GM12892 (cell line): ENCODE results near the gene TMEM9.

ENCODE experiments used
- DNase-seq: peaks from one replicate; pipeline ENCODE4 v3.0.0; 2011; ENCODE audit not compliant: insufficient read length
- FAIRE-seq: peaks from 2 replicates; lab custom pipeline; 2011; peaks lifted over from hg19 to GRCh38; lab: Jason Lieb, UNC
- POLR2A ChIP-seq: IDR thresholded peaks from 2 replicates; pipeline ENCODE4 v1.6.1; 2011; ENCODE audit warnings: low read depth, low read length, control low read depth
- POLR2AphosphoS5 ChIP-seq: IDR thresholded peaks from 2 replicates; pipeline ENCODE4 v1.6.1; 2011; ENCODE audit warnings: low read depth, low read length, control low read depth
- TAF1 ChIP-seq: IDR thresholded peaks from 2 replicates; pipeline ENCODE4 v1.6.1; 2011; ENCODE audit warnings: low read depth, mild to moderate bottlenecking, control low read depth, low read length, borderline replicate concordance

TMEM9 gene

GRCh38 chr1:201155354-201155753 lies 1.1 kb upstream of the TMEM9 start:
- no peak for TF ChIP-seq TAF1
- no peak for DNase-seq
- FAIRE-seq: no peak

GRCh38 chr1:201153474-201154388 lies 543 bp downstream of the TMEM9 start:
- TF ChIP-seq POLR2A: no peak; the same call in 1 of the 2 replicates
- TF ChIP-seq TAF1: no peak
- no peak for TF ChIP-seq POLR2AphosphoS5
- FAIRE-seq (no peak), DNase-seq (peak; percentile 83)

DNA sequence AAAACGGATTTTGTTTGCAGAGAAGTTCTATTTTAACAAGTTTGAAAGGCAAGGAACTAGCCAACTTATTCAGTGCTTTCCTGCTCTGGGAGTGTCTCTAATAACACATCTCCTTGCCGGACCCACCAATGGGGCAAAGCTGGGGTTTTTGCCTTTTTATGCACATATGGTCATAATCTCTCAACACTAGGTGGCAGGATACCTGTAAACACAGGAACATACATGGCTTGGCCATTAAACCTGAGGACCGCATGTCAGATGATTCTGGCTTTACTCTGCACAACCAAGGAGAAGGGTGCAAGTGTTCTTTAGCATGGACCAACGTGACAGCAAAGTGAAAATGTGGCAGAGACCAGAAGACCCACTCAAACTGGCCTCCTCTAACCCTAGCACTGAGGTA lies 4.9 kb downstream of the TMEM9 start:
- TF ChIP-seq TAF1 (no peak), POLR2AphosphoS5 (no peak), POLR2A (no peak)
- FAIRE-seq (no peak), DNase-seq (no peak)

GRCh38 chr1:201147396-201148015 lies 6.8 kb downstream of the TMEM9 start:
- TF ChIP-seq TAF1 (no peak), POLR2AphosphoS5 (no peak), POLR2A (no peak)
- DNase-seq (no peak), FAIRE-seq (no peak)

DNA sequence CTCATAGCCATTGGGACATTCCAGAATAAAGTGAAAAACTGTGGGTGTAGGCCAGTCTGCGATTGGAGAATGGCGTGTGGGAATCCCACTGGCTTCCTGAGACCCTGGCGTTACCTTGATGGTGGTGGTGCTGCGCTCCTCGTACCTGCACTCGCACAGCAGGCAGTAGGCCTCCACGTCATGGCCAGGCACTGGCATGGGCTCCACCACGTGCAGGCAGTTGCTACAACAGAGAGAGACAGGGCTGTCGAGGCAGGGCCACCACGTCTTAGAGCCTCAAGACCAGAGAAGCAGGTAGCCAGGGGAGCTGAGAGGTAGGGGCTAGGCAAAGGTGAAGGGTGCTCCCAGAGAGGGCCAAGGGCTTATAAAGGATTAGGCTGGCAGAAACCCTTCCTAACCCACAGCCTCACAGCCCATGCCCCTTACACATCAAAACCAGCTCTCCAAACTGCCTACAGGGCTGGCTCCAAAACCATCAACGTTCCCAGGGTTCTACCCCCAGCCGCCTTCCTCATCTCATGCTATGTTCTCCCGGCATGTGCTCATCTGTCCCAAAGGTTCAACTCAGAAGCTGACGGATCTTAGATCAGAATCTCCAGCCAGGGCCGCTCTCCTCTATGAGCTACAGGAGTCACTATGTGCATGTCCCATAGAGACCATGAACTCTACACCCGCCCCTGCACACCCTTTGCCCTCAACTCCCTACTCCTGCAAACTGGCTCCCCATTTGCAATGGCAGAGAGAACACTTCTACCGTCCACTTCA lies 7.5 kb downstream of the TMEM9 start:
- TF ChIP-seq TAF1: no peak
- TF ChIP-seq POLR2AphosphoS5: no peak
- TF ChIP-seq POLR2A: no peak
- no peak for FAIRE-seq
- no peak for DNase-seq

- TF ChIP-seq POLR2AphosphoS5: no peak
- no peak for TF ChIP-seq POLR2A
- TF ChIP-seq TAF1: no peak
- DNase-seq (no peak), FAIRE-seq (no peak)
Observed at GRCh38 chr1:201145816-201146215, 8.5 kb downstream of the TMEM9 start.

- TF ChIP-seq POLR2A (no peak), TAF1 (no peak), POLR2AphosphoS5 (no peak)
- no peak for FAIRE-seq
Observed at GRCh38 chr1:201145132-201145531, 9.1 kb downstream of the TMEM9 start.

GRCh38 chr1:201144701-201145100 lies 9.6 kb downstream of the TMEM9 start:
- FAIRE-seq: no peak
- TF ChIP-seq POLR2A: no peak
- no peak for TF ChIP-seq POLR2AphosphoS5
- TF ChIP-seq TAF1: no peak

More at GRCh38 chr1:201145132-201145531, 9.1 kb downstream of the TMEM9 start:
- DNase-seq: no peak

DNA sequence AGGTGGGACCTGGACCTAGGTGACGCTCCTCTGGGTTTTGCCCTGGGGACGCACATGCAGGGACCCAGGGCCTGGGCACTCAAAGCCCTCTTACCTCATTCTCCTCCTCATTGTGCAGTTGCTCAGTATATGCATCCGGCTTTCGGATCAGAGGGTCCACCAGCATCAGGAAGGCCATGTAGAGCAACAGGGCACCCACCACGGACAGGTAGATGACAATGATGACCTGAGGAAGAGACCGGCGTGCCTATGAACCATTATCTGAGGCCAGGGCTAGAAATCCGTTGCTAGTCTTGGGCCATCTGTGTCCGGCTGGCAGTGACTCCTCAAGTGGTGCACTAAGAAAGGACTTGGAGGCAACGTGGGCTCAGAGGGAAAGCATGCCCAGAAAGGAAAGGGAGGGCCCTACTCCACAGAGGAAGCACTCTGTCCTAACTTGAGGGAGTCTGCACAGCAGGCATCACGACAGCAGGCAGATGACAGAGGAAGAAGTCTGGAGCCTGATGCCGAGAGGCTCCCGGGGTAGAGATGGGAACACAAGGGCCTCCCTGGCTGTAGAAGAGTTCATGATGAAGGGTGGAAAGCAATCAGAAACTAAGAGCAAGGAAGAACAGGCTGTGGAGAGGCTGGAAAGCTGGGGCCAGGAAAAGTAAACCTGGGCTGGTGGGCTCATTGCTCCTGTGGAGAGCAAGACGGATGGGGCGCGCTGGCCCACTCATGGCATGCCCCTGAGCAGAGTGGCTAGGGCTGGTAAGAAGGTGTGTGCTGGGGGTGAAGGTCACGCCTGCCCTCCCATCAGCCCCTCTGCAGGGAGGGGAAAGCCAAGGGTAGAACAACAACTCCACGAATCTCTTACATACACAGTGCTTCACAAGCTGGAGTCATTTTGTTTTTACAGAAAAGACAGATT lies 10.3 kb downstream of the TMEM9 start:
- TF ChIP-seq POLR2AphosphoS5 (no peak), POLR2A (no peak), TAF1 (no peak)
- FAIRE-seq (no peak), DNase-seq (no peak)

More at GRCh38 chr1:201144701-201145100, 9.6 kb downstream of the TMEM9 start:
- DNase-seq: no peak
